ENCODE results near the gene ANTXR2.

The ANTXR2 gene

GRCh38 chr4:80060804-80061203, 12.2 kb downstream of the ANTXR2 start:
- TF ChIP-seq CTCF (conservative IDR thresholded peaks at IDR 0.05; ENCODE audit: control insufficient read depth, insufficient read depth, low read depth, low read length): no peak
- no peak overlapping the region for H3K4me3 ChIP-seq (ENCODE audit: control insufficient read depth, low read depth, low read length)

GRCh38 chr4:80058740-80059139, 14.3 kb downstream of the ANTXR2 start:
- no peak for DNase-seq (ENCODE audit: low read depth)
- no peak overlapping the region for H3K4me3 ChIP-seq (ENCODE audit: control insufficient read depth, low read depth, low read length)
- TF ChIP-seq CTCF (conservative IDR thresholded peaks at IDR 0.05; ENCODE audit: control insufficient read depth, insufficient read depth, low read depth, low read length): no peak

More at GRCh38 chr4:80060804-80061203, 12.2 kb downstream of the ANTXR2 start:
- no peak for DNase-seq (ENCODE audit: low read depth)

- no peak overlapping the region for H3K4me3 ChIP-seq (ENCODE audit: control insufficient read depth, low read depth, low read length)
- no peak for TF ChIP-seq CTCF (conservative IDR thresholded peaks at IDR 0.05; ENCODE audit: control insufficient read depth, insufficient read depth, low read depth, low read length)
- DNase-seq (ENCODE audit: low read depth): no peak
These were observed 18.7 kb downstream of the ANTXR2 start for GRCh38 chr4:80054375-80054774.

GRCh38 chr4:80053140-80053910, 19.7 kb downstream of the ANTXR2 start:
- H3K4me3 ChIP-seq (ENCODE audit: control insufficient read depth, low read depth, low read length): no peak overlapping the region
- DNase-seq (ENCODE audit: low read depth): no peak
- TF ChIP-seq CTCF (conservative IDR thresholded peaks at IDR 0.05; ENCODE audit: control insufficient read depth, insufficient read depth, low read depth, low read length): no peak

- DNase-seq (ENCODE audit: low read depth): peak; percentile 73
- no peak overlapping the region for H3K4me3 ChIP-seq (ENCODE audit: control insufficient read depth, low read depth, low read length)
- no peak for TF ChIP-seq CTCF (conservative IDR thresholded peaks at IDR 0.05; ENCODE audit: control insufficient read depth, insufficient read depth, low read depth, low read length)
These were observed 23.1 kb downstream of the ANTXR2 start for GRCh38 chr4:80049813-80050534.

- no peak for TF ChIP-seq CTCF (conservative IDR thresholded peaks at IDR 0.05; ENCODE audit: control insufficient read depth, insufficient read depth, low read depth, low read length)
- no peak for DNase-seq (ENCODE audit: low read depth)
- H3K4me3 ChIP-seq (ENCODE audit: control insufficient read depth, low read depth, low read length): no peak overlapping the region
These were observed 23.6 kb downstream of the ANTXR2 start for GRCh38 chr4:80049402-80049801.

Measured in fibroblast of mammary gland (primary cell).